HG03095 (cell line): Measurements from ENCODE around the gene CCSER1.
"Not testable (repeated sequence)": the region's sequence is repeated elsewhere in the genome, so short reads cannot be mapped to it uniquely, and the experiment has no call there.

Experiments
- ATAC-seq: cut with Tn5 transposase; IDR thresholded peaks from one replicate; pipeline ENCODE4 v1.9.1; 2021; ENCODE audit warnings: moderate library complexity; ENCODE audit not compliant: unreplicated experiment

Gene CCSER1

GRCh38 chr4:91448668-91449330 is 1321.6 kb downstream of the CCSER1 start:
- no peak for ATAC-seq

- no peak for ATAC-seq
Measured at GRCh38 chr4:91454111-91454510, 1326.9 kb downstream of the CCSER1 start.

- not testable (repeated sequence) for ATAC-seq
Measured at GRCh38 chr4:91462566-91462965, 1335.4 kb downstream of the CCSER1 start.

GRCh38 chr4:91470671-91471070 is 1343.5 kb downstream of the CCSER1 start:
- ATAC-seq = no peak

- no peak for ATAC-seq
Measured at GRCh38 chr4:91471280-91471679, 1344.1 kb downstream of the CCSER1 start.

GRCh38 chr4:91472046-91472445 is 1344.9 kb downstream of the CCSER1 start:
- ATAC-seq = no peak

GRCh38 chr4:91485415-91485814 is 1358.2 kb downstream of the CCSER1 start:
- ATAC-seq = no peak

- no peak for ATAC-seq
Measured at GRCh38 chr4:91488946-91489345, 1361.8 kb downstream of the CCSER1 start.

- ATAC-seq = no peak
Measured at GRCh38 chr4:91497892-91498291, 1370.7 kb downstream of the CCSER1 start.

- ATAC-seq = no peak
Measured at GRCh38 chr4:91502365-91502764, 1375.2 kb downstream of the CCSER1 start.

- no peak for ATAC-seq
Measured at GRCh38 chr4:91513326-91513725, 1386.1 kb downstream of the CCSER1 start.

GRCh38 chr4:91519155-91519554 is 1392.0 kb downstream of the CCSER1 start:
- ATAC-seq = no peak

GRCh38 chr4:91525621-91526020 is 1398.4 kb downstream of the CCSER1 start:
- ATAC-seq = no peak

- ATAC-seq = no peak
Measured at GRCh38 chr4:91527056-91527455, 1399.9 kb downstream of the CCSER1 start.

- ATAC-seq = no peak
Measured at GRCh38 chr4:91567594-91567993, 1440.4 kb downstream of the CCSER1 start.

GRCh38 chr4:91577864-91578263 is 1450.7 kb downstream of the CCSER1 start:
- no peak for ATAC-seq

- ATAC-seq = no peak
Measured at GRCh38 chr4:91590260-91590659, 1463.1 kb downstream of the CCSER1 start.

- no peak for ATAC-seq
Measured at GRCh38 chr4:91592125-91592524, 1464.9 kb downstream of the CCSER1 start.

GRCh38 chr4:91596718-91597117 is 1469.5 kb downstream of the CCSER1 start:
- no peak for ATAC-seq

- ATAC-seq = no peak
Measured at GRCh38 chr4:91598696-91599095, 1471.5 kb downstream of the CCSER1 start.

GRCh38 chr4:91600301-91600700 is 1473.1 kb downstream of the CCSER1 start:
- ATAC-seq = no peak

- ATAC-seq = no peak
Measured at GRCh38 chr4:91601401-91601800, 1474.2 kb downstream of the CCSER1 start.

- no peak for ATAC-seq
Measured at GRCh38 chr4:91611782-91612181, 1484.6 kb downstream of the CCSER1 start.
